Measurements from ENCODE around the gene AGER. TPM values are rescaled to one million over a fixed set of nuclear protein-coding genes. Genes with fewer than 3 reads are reported as not detected.

The AGER gene
- total and polyA plus RNA-seq, 2 donors (not counting 1 experiment from before 2014, with no cell fraction given), result 29.9 to 38.8 TPM

GRCh38 chr6:32132110-32132509 lies 51.9 kb downstream of the AGER start:
- Histone ChIP-seq H3K9ac (ENCODE audit: low read length) (no peak overlapping the region), H3K27ac (ENCODE audit: low read length in 2 of 2) (no peak overlapping the region), H3K4me1 (ENCODE audit: control insufficient read depth in 2 of 2, insufficient read depth in 2 of 2, low read length in 2 of 2) (peaks cover 19 to 28% of the 10 kb centered on the region in 2 donors), H3K36me3 (replicated peaks in 1 of 2; ENCODE audit: control extremely low read depth in 1 of 2, control insufficient read depth in 1 of 2, extremely low read depth in 1 of 2, insufficient read depth in 2 of 2, low read length in 1 of 2) (peaks cover 0 to under 1% of the 10 kb centered on the region in 2 experiments), H3K4me2 (replicated peaks; ENCODE audit: low read depth, low read length, poor library complexity, severe bottlenecking) (no peak overlapping the region), H3K79me2 (ENCODE audit: control insufficient read depth, insufficient read depth, low read length) (peaks cover 19% of the 10 kb centered on the region), H2AFZ (ENCODE audit: insufficient read depth, low read depth, low read length, poor library complexity, severe bottlenecking) (no peak overlapping the region), H3K9me3 (ENCODE audit: control extremely low read depth in 1 of 3, control insufficient read depth in 2 of 3, insufficient read depth in 1 of 3, low read length in 2 of 3) (peaks cover 0 to 2% (median 0%) of the 10 kb centered on the region in 3 donors), H3K27me3 (replicated peaks in 1 of 4; ENCODE audit: control extremely low read depth in 1 of 4, control insufficient read depth in 3 of 4, insufficient read depth in 4 of 4, low read length in 3 of 4) (no peaks in the 10 kb centered on the region), H4K20me1 (ENCODE audit: control insufficient read depth, insufficient read depth, low read length, poor library complexity, severe bottlenecking) (peaks cover 3% of the 10 kb centered on the region), H3K4me3 (ENCODE audit: control extremely low read depth in 1 of 5, extremely low read depth in 1 of 5, insufficient read depth in 1 of 5, low read depth in 2 of 5, low read length in 4 of 5) (no peak overlapping the region)
- Mint-ChIP-seq H3K4me3 (no peak overlapping the region), H3K4me1 (peaks cover 30% of the 10 kb centered on the region), H3K27ac (no peak overlapping the region), H3K27me3 (peaks cover 7% of the 10 kb centered on the region), H3K9me3 (ENCODE audit: insufficient read depth) (no peaks in the 10 kb centered on the region)
- ATAC-seq (ENCODE audit: low read depth) (no peak), DNase-seq (no peak)
- intact Hi-C loops (cut with micrococcal nuclease), result no loop called here
- CTCF ChIA-PET, result no interaction called here
- POLR2A ChIA-PET, result no interaction called here
- no peak for TF ChIP-seq CTCF (IDR thresholded peaks at IDR 0.05)
- no peak for TF ChIP-seq EZH2 (IDR thresholded peaks at IDR 0.05; ENCODE audit: borderline replicate concordance, insufficient read depth, low read depth, low read length, poor library complexity, severe bottlenecking)

GRCh38 chr6:32131439-32131948 lies 52.6 kb downstream of the AGER start:
- no peak overlapping the region for H3K27ac ChIP-seq (ENCODE audit: low read length in 2 of 2)
- no peak for ATAC-seq (ENCODE audit: low read depth)

More at GRCh38 chr6:32131439-32131948, 52.6 kb downstream of the AGER start:
- Mint-ChIP-seq H3K27ac (no peak overlapping the region), H3K4me3 (peak overlapping the region; percentile 52), H3K27me3 (peaks cover 7% of the 10 kb centered on the region), H3K9me3 (ENCODE audit: insufficient read depth) (no peaks in the 10 kb centered on the region), H3K4me1 (peaks cover 35% of the 10 kb centered on the region)
- 97% methylated on average over 4 of the region's 14 CpGs for WGBS (ENCODE audit: insufficient coverage)
- ChIA-PET CTCF (no interaction called here), POLR2A (no interaction called here)
- Histone ChIP-seq H3K4me3 (ENCODE audit: control extremely low read depth in 1 of 5, extremely low read depth in 1 of 5, insufficient read depth in 1 of 5, low read depth in 2 of 5, low read length in 4 of 5) (no peak overlapping the region), H3K4me1 (ENCODE audit: control insufficient read depth in 2 of 2, insufficient read depth in 2 of 2, low read length in 2 of 2) (peaks cover 25 to 34% of the 10 kb centered on the region in 2 donors), H3K4me2 (replicated peaks; ENCODE audit: low read depth, low read length, poor library complexity, severe bottlenecking) (no peak overlapping the region), H2AFZ (ENCODE audit: insufficient read depth, low read depth, low read length, poor library complexity, severe bottlenecking) (no peak overlapping the region), H3K9me3 (ENCODE audit: control extremely low read depth in 1 of 3, control insufficient read depth in 2 of 3, insufficient read depth in 1 of 3, low read length in 2 of 3) (peaks cover 0 to 2% (median 0%) of the 10 kb centered on the region in 3 donors), H3K9ac (ENCODE audit: low read length) (no peak overlapping the region), H3K27me3 (replicated peaks in 1 of 4; ENCODE audit: control extremely low read depth in 1 of 4, control insufficient read depth in 3 of 4, insufficient read depth in 4 of 4, low read length in 3 of 4) (no peaks in the 10 kb centered on the region), H3K79me2 (ENCODE audit: control insufficient read depth, insufficient read depth, low read length) (peaks cover 25% of the 10 kb centered on the region), H4K20me1 (ENCODE audit: control insufficient read depth, insufficient read depth, low read length, poor library complexity, severe bottlenecking) (peaks cover 6% of the 10 kb centered on the region), H3K36me3 (replicated peaks in 1 of 2; ENCODE audit: control extremely low read depth in 1 of 2, control insufficient read depth in 1 of 2, extremely low read depth in 1 of 2, insufficient read depth in 2 of 2, low read length in 1 of 2) (peaks cover 1 to 6% of the 10 kb centered on the region in 2 experiments)
- intact Hi-C loops (cut with micrococcal nuclease), result no loop called here
- no peak for DNase-seq
- TF ChIP-seq EZH2 (IDR thresholded peaks at IDR 0.05; ENCODE audit: borderline replicate concordance, insufficient read depth, low read depth, low read length, poor library complexity, severe bottlenecking) (no peak), CTCF (IDR thresholded peaks at IDR 0.05) (no peak)

Small RNA genes lying within 50 kb of the gene (small RNA-seq; reads per million reads assigned to genes)
- gene AL662884.1 (ENCODE audit: insufficient read length, low read depth, low replicate concordance) (not detected), gene MIR6833 (ENCODE audit: insufficient read length, low read depth, low replicate concordance) (not detected)

Other genes starting within 250 kb of the AGER start
- not detected in 2 replicates for gene CFB, start 238.2 kb downstream of the AGER start, total RNA-seq
- 0.09 TPM in 1 of 2 replicates, not detected in the other for gene CFB, start 238.2 kb downstream of the AGER start, polyA plus RNA-seq
- gene NELFE, start 225.3 kb downstream of the AGER start, total RNA-seq, result 48.6 and 53.7 TPM in 2 replicates
- 39.0 and 40.0 TPM in 2 replicates for gene NELFE, start 225.3 kb downstream of the AGER start, polyA plus RNA-seq
- gene SKIC2, start 225.1 kb downstream of the AGER start, total RNA-seq, result 119 and 122 TPM in 2 replicates
- 93.1 and 114 TPM in 2 replicates for gene SKIC2, start 225.1 kb downstream of the AGER start, polyA plus RNA-seq
- 33.9 and 36.1 TPM in 2 replicates for gene DXO, start 212.1 kb downstream of the AGER start, total RNA-seq
- gene DXO, start 212.1 kb downstream of the AGER start, polyA plus RNA-seq, result 139 and 150 TPM in 2 replicates
- 10.5 and 11.1 TPM in 2 replicates for gene C4A, start 202.2 kb downstream of the AGER start, total RNA-seq
- 9.0 and 9.9 TPM in 2 replicates for gene C4A, start 202.2 kb downstream of the AGER start, polyA plus RNA-seq
- gene C4B, start 169.5 kb downstream of the AGER start, total RNA-seq, result 3.8 and 7.4 TPM in 2 replicates
- gene C4B, start 169.5 kb downstream of the AGER start, polyA plus RNA-seq, result 4.7 and 9.0 TPM in 2 replicates
- gene CYP21A2, start 145.8 kb downstream of the AGER start, total RNA-seq, result 0.51 TPM in 1 of 2 replicates, not detected in the other
- gene CYP21A2, start 145.8 kb downstream of the AGER start, polyA plus RNA-seq, result 0.17 TPM in 1 of 2 replicates, not detected in the other
- gene TNXB, start 74.9 kb downstream of the AGER start, total RNA-seq, result 19.0 and 22.7 TPM in 2 replicates
- 1.4 and 4.0 TPM in 2 replicates for gene TNXB, start 74.9 kb downstream of the AGER start, polyA plus RNA-seq
- 201 and 206 TPM in 2 replicates for gene ATF6B, start 56.0 kb downstream of the AGER start, total RNA-seq
- gene ATF6B, start 56.0 kb downstream of the AGER start, polyA plus RNA-seq, result 137 and 180 TPM in 2 replicates
- gene FKBPL, start 54.0 kb downstream of the AGER start, total RNA-seq, result 4.6 and 4.7 TPM in 2 replicates
- gene FKBPL, start 54.0 kb downstream of the AGER start, polyA plus RNA-seq, result 3.1 and 4.1 TPM in 2 replicates
- gene PRRT1, start 32.3 kb downstream of the AGER start, total RNA-seq, result not detected in 2 replicates
- 0.19 TPM in 1 of 2 replicates, not detected in the other for gene PRRT1, start 32.3 kb downstream of the AGER start, polyA plus RNA-seq
- 2.7 and 4.2 TPM in 2 replicates for gene PPT2, start 30.1 kb downstream of the AGER start, total RNA-seq
- gene PPT2, start 30.1 kb downstream of the AGER start, polyA plus RNA-seq, result 1.2 and 1.6 TPM in 2 replicates
- gene EGFL8, start 19.7 kb downstream of the AGER start, total RNA-seq, result 3.9 and 4.5 TPM in 2 replicates
- 0.91 and 2.7 TPM in 2 replicates for gene EGFL8, start 19.7 kb downstream of the AGER start, polyA plus RNA-seq
- gene AGPAT1, start 8.2 kb downstream of the AGER start, total RNA-seq, result 27.4 and 29.8 TPM in 2 replicates
- 27.2 and 37.1 TPM in 2 replicates for gene AGPAT1, start 8.2 kb downstream of the AGER start, polyA plus RNA-seq
- gene RNF5, start 5.8 kb downstream of the AGER start, total RNA-seq, result 39.0 and 40.7 TPM in 2 replicates
- 25.0 and 25.5 TPM in 2 replicates for gene RNF5, start 5.8 kb downstream of the AGER start, polyA plus RNA-seq
- 180 and 188 TPM in 2 replicates for gene PBX2, start 5.9 kb upstream of the AGER start, total RNA-seq
- 128 TPM in 2 replicates for gene PBX2, start 5.9 kb upstream of the AGER start, polyA plus RNA-seq
- gene GPSM3, start 8.4 kb upstream of the AGER start, total RNA-seq, result 184 and 194 TPM in 2 replicates
- 254 and 299 TPM in 2 replicates for gene GPSM3, start 8.4 kb upstream of the AGER start, polyA plus RNA-seq
- 10.2 and 10.3 TPM in 2 replicates for gene NOTCH4, start 39.8 kb upstream of the AGER start, total RNA-seq
- 6.3 and 11.5 TPM in 2 replicates for gene NOTCH4, start 39.8 kb upstream of the AGER start, polyA plus RNA-seq
- gene TSBP1, start 187.7 kb upstream of the AGER start, total RNA-seq, result not detected in 2 replicates
- not detected in 2 replicates for gene TSBP1, start 187.7 kb upstream of the AGER start, polyA plus RNA-seq
- not detected in 2 replicates for gene BTNL2, start 222.9 kb upstream of the AGER start, total RNA-seq
- not detected in 2 replicates for gene BTNL2, start 222.9 kb upstream of the AGER start, polyA plus RNA-seq